Neural crest cell (in vitro differentiated cells): ENCODE data around the gene LGR5. TPM values are rescaled to one million over a fixed set of nuclear protein-coding genes. Genes with fewer than 3 reads are reported as not detected.

Source experiments
- DNase-seq: peaks from one replicate; pipeline ENCODE4 v3.0.0; 2021; ENCODE audit warnings: low read depth, mixed read lengths, low spot score
- H3K27ac Mint-ChIP-seq: one replicate; pipeline ENCODE4 v1.8.0; 2021; ENCODE audit warnings: mild to moderate bottlenecking, mixed read lengths; ENCODE audit not compliant: unreplicated experiment
- H3K27me3 Mint-ChIP-seq: 2 replicates; pipeline ENCODE4 v1.8.0; 2021; ENCODE audit warnings: low read depth, mild to moderate bottlenecking, mixed read lengths
- H3K36me3 Mint-ChIP-seq: 2 replicates; pipeline ENCODE4 v1.8.0; 2021; ENCODE audit warnings: low read depth, mild to moderate bottlenecking, mixed read lengths
- H3K4me1 Mint-ChIP-seq: 2 replicates; pipeline ENCODE4 v1.8.0; 2021; ENCODE audit warnings: mixed read lengths
- H3K4me3 Mint-ChIP-seq: one replicate; pipeline ENCODE4 v1.8.0; 2021; ENCODE audit warnings: mild to moderate bottlenecking, mixed read lengths
- H3K9me3 Mint-ChIP-seq: 2 replicates; pipeline ENCODE4 v1.8.0; 2021; ENCODE audit warnings: mixed read lengths
- total RNA-seq: library from RNA; stranded (reverse); gene quantifications from 2 replicates; pipeline ENCODE4 v1.2.1, GENCODE V29; 2021
- TF ChIP-seq, protein P1 (sequence below): fragments of 200-600 bp; sonication (generic); conservative IDR thresholded peaks from 2 replicates; pipeline ENCODE4 v1.5.0; 2021; ENCODE audit warnings: antibody characterized with exemption, mild to moderate bottlenecking

Gene LGR5
- total RNA-seq, 1 donor from 2014 or later, result 10.3 TPM

DNA sequence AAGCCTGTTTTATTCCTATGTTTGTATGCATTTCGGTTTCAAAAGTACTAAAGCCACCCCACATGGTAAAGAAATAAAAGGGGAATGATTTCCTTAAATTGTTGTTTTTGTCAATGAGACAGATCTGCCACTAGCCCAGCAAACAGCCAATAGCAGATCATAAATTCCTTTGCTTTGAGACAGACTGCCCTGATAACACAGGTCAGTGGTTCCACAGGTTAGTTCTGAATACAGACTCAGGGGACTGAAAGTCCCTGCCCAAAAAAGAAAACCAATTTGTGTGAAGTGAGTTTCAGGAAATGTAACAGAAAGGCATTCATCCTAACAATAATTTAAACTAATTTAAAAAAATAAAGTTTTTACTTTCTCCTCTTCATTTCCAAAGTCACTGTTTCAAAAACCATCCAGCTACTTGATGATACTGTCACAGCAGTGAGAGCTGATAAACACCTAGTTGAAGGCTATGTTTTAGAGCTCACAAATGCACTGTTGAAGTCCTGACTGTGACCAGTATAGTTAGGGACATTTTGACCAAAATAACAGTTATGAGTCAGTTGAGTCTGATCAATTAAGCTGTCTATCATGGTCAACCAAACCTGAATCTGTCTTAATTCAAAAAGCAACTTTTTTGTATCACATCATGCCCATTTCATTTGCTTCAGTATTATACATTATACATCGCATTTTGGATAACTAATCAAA lies 77.7 kb downstream of the LGR5 start:
- Mint-ChIP-seq H3K4me3 (no peak overlapping the region), H3K9me3 (no peaks in the 10 kb centered on the region), H3K4me1 (peaks cover 10% of the 10 kb centered on the region), H3K27ac (no peak overlapping the region), H3K36me3 (peaks cover 2% of the 10 kb centered on the region), H3K27me3 (peaks cover 2% of the 10 kb centered on the region)
- TF ChIP-seq, protein P1, sequence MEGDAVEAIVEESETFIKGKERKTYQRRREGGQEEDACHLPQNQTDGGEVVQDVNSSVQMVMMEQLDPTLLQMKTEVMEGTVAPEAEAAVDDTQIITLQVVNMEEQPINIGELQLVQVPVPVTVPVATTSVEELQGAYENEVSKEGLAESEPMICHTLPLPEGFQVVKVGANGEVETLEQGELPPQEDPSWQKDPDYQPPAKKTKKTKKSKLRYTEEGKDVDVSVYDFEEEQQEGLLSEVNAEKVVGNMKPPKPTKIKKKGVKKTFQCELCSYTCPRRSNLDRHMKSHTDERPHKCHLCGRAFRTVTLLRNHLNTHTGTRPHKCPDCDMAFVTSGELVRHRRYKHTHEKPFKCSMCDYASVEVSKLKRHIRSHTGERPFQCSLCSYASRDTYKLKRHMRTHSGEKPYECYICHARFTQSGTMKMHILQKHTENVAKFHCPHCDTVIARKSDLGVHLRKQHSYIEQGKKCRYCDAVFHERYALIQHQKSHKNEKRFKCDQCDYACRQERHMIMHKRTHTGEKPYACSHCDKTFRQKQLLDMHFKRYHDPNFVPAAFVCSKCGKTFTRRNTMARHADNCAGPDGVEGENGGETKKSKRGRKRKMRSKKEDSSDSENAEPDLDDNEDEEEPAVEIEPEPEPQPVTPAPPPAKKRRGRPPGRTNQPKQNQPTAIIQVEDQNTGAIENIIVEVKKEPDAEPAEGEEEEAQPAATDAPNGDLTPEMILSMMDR, result no peak
- DNase-seq, result no peak

DNA sequence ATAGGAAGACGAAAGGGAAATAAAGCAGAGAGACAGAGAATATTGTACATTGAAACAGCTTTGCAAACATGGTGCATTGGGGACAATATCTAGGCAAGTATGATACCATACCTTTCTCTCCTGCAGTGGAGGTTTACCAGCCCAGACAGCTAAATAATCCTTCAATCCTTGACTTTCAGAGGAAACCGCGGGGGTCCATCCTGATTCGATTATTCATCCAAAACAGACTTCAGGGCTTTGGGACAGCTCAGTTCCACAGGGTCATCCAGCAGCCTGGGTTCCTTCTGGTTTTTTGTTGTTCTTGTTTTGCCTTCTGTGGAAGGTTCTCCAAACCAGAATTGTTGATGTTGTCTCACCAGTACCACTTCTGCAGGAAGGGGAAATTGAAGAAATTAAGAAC lies 81.5 kb downstream of the LGR5 start:
- DNase-seq, result no peak
- Mint-ChIP-seq H3K4me1 (peaks cover 7% of the 10 kb centered on the region), H3K36me3 (no peaks in the 10 kb centered on the region), H3K4me3 (no peak overlapping the region), H3K27me3 (peaks cover 2% of the 10 kb centered on the region), H3K9me3 (no peaks in the 10 kb centered on the region), H3K27ac (no peak overlapping the region)
- TF ChIP-seq, protein P1, result no peak

- Mint-ChIP-seq H3K9me3 (peaks cover 5% of the 10 kb centered on the region), H3K27ac (peak overlapping the region; percentile 19), H3K4me3 (no peak overlapping the region), H3K36me3 (peaks cover 5% of the 10 kb centered on the region), H3K4me1 (no peaks in the 10 kb centered on the region), H3K27me3 (peaks cover 2% of the 10 kb centered on the region)
- no peak for DNase-seq
- TF ChIP-seq, protein P1, result no peak
These were observed 85.0 kb downstream of the LGR5 start for GRCh38 chr12:71524626-71525025.

DNA sequence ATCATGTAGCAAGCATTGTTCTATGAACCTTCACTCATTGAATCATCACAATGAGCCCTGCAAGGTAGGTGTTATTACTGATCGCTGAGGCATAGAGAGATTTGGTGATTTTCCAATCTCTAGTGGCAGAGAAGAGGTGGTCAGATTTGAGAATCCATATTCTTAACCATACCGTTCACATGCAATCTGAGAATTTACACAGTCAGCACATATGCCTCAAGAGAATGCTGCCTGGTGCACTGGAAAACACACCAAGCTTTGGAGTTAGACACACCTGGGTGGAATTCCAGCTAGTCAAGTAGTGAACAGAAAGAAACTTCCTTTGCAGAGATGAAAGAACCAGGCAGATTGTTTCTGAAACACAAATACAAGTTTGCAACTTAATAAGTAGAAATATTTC lies 94.1 kb downstream of the LGR5 start:
- no peak for DNase-seq
- TF ChIP-seq, protein P1, result no peak
- Mint-ChIP-seq H3K36me3 (no peaks in the 10 kb centered on the region), H3K27me3 (no peaks in the 10 kb centered on the region), H3K4me1 (peaks cover 5% of the 10 kb centered on the region), H3K27ac (no peak overlapping the region), H3K4me3 (no peak overlapping the region), H3K9me3 (no peaks in the 10 kb centered on the region)

GRCh38 chr12:71536279-71536938 lies 96.8 kb downstream of the LGR5 start:
- no peak overlapping the region for H3K27ac Mint-ChIP-seq
- peaks cover 5% of the 10 kb centered on the region for H3K4me1 Mint-ChIP-seq
- no peaks in the 10 kb centered on the region for H3K36me3 Mint-ChIP-seq
- DNase-seq, result no peak
- H3K4me3 Mint-ChIP-seq, result no peak overlapping the region
- TF ChIP-seq, protein P1, result no peak
- H3K27me3 Mint-ChIP-seq, result no peaks in the 10 kb centered on the region
- H3K9me3 Mint-ChIP-seq, result no peaks in the 10 kb centered on the region
